ENCODE measurements around the gene EHMT2.
"Not testable (repeated sequence)": the region's sequence is repeated elsewhere in the genome, so short reads cannot be mapped to it uniquely, and the experiment has no call there.

EHMT2 gene
- 65.4 to 103 reads per million in 2 donors for total RNA-seq

- peak; percentile 77 for DNase-seq
These were observed at the start of gene EHMT2 for GRCh38 chr6:31897612-31898382. TSS of gene EHMT2 (minus strand) at chr6:31897698. CDS start at chr6:31897677, 21 bp downstream.

GRCh38 chr6:31947070-31947675 lies 49.7 kb upstream of the EHMT2 start:
- DNase-seq: no peak

GRCh38 chr6:31946370-31946885 lies 48.9 kb upstream of the EHMT2 start:
- no peak for DNase-seq

GRCh38 chr6:31945507-31946369 lies 48.2 kb upstream of the EHMT2 start, which contains the start of gene CFB:
TSS of gene CFB (plus strand) at chr6:31946095. CDS start at chr6:31946222, 127 bp downstream.
- DNase-seq: no peak

GRCh38 chr6:31945154-31945506 lies 47.6 kb upstream of the EHMT2 start:
- no peak for DNase-seq

GRCh38 chr6:31943742-31944141 lies 46.2 kb upstream of the EHMT2 start:
- no peak for DNase-seq

GRCh38 chr6:31940256-31940664 lies 42.8 kb upstream of the EHMT2 start:
- DNase-seq: no peak

GRCh38 chr6:31935823-31936222 lies 38.3 kb upstream of the EHMT2 start:
- DNase-seq: no peak

GRCh38 chr6:31935021-31935420 lies 37.5 kb upstream of the EHMT2 start:
- no peak for DNase-seq

- no peak for DNase-seq
These were observed 36.0 kb upstream of the EHMT2 start for GRCh38 chr6:31933537-31933936.

GRCh38 chr6:31932137-31932536 lies 34.6 kb upstream of the EHMT2 start:
- DNase-seq: not testable (repeated sequence)

GRCh38 chr6:31930962-31931361 lies 33.5 kb upstream of the EHMT2 start:
- DNase-seq: no peak

GRCh38 chr6:31928672-31928939 lies 31.1 kb upstream of the EHMT2 start:
- no peak for DNase-seq

GRCh38 chr6:31927863-31928671 lies 30.6 kb upstream of the EHMT2 start:
- DNase-seq: no peak

GRCh38 chr6:31927242-31927862 lies 29.9 kb upstream of the EHMT2 start, which contains the start of gene C2:
TSS of gene C2 (plus strand) at chr6:31927717. CDS start at chr6:31927753, 36 bp downstream.
- DNase-seq: no peak

GRCh38 chr6:31922942-31923341 lies 25.4 kb upstream of the EHMT2 start:
- DNase-seq: no peak

- no peak for DNase-seq
These were observed 23.3 kb upstream of the EHMT2 start for GRCh38 chr6:31920811-31921210.

GRCh38 chr6:31919624-31920303 lies 22.3 kb upstream of the EHMT2 start:
- DNase-seq: no peak

GRCh38 chr6:31918069-31918720 lies 20.7 kb upstream of the EHMT2 start:
- no peak for DNase-seq

- no peak for DNase-seq
These were observed 18.3 kb upstream of the EHMT2 start for GRCh38 chr6:31915756-31916155.

- no peak for DNase-seq
These were observed 17.9 kb upstream of the EHMT2 start for GRCh38 chr6:31915351-31915750.

All from T-helper 9 cell (primary cell).